GM18868 (cell line): ENCODE results near the gene BAZ2B.
A peak's percentile ranks its signal among the peaks of the same experiment; 100 is the strongest.

Experiments
- ATAC-seq: cut with Tn5 transposase; IDR thresholded peaks from one replicate; pipeline ENCODE4 v1.9.1; 2021; ENCODE audit warnings: mild to moderate bottlenecking, moderate library complexity; ENCODE audit not compliant: unreplicated experiment

BAZ2B gene

DNA sequence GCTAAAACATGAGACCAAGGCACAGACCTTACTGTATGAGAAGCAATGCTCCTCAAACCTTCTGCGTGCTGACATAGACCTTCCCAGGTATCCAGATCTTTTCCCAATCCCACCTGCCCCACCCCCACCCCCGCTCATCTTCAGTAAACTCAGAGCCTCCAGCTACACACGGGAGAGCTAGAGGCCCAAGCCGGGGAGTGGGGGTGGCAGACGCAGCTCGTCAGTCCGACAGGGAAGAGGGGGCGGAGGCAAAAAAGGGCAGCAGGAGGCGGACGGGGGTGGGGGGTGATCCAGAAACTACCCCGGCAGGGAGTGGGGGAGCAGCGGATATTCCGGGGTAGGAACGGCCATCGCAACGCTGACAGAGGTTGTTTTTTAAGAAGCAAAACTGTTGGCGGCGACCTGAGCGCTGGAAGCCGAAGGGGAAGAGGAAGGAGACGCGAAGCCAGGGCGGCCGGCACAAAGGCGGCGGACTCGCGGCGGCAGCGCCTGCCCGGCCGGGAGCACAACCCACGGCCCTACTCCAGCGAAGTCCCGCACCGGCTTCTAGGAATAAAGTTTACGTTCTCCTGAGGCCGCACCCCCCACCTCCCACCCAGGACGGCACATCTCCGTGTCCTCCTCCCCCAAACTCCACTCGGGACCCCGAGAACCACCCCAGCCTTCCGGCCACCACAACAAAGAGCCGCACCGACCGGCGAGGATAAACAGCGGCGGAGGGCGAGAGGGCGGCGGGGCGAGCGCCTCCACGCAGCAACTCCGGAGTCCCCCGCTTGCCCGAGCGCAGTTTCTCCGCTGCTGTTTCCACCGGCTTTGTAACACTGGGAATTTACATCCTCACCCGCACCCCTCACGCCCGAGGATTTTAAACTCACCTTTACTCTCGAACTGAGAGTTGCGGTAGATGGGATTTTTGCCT lies 722 bp downstream of the BAZ2B start:
- ATAC-seq: peak; percentile 68

DNA sequence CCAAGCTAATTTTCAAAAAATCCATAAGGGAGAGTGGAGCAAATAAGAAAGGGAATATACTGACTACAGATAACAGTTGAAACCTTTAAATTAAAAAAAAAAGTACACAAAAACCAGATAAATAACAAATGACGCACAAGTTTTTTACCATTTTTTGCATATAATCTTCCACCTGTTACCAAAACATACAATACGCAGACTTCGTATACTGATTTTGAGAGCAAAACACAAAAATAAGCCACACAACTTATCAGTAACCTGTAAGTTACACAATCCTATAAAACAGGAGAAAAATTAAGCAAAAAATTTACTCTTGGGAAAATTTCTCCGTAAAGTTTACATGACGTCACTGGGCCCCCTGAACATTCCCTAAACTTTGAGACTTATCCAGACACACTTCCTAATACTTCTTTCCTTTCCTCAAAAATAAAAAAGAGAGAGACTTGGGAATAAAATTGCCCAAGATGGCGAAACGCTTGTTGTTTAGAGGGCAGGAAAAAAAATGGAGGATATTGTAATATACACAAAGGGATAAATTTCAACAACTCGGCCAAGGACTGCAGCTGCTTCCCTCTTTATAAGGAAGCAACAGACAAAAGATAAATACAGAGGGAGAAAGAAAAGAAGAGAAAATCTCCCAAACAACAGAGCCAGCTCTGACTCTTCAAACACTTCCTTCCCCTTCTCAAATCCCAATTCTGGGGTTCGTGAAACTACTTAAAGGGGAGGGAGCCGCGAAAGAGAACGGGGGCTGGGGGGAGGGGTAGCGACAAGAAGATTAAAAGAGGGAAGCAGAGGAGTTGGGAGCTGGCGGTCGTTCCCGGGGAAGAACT lies 1.6 kb downstream of the BAZ2B start:
- ATAC-seq: peak; percentile 5

DNA sequence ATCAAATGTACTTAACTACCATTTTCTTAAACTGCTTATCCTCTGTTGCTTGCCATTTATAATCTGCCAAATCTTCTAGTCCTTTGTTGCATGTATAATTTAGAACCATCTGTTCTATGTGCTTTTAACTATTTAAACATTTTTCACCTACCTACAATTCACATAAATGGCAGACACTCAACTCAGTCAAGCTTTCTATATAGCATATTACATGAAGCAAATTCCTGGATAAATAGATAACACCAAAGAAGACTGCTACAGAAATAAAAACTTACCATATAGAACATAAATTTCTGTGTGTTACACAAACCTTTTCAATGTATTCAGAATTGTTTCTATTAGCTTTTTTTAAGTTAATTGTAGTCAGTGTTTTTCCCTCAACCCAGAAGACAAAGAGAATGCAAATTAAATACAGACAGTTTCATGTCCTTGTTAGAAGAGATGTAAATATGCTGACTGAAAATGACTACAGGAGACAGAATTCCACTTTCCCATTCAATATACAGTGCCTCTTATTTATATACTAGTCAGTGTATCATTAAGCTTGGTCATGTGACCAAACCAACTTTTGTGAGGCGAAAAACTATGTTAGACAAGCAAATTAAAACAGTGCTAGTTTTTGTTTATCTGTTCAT lies 2.6 kb downstream of the BAZ2B start:
- ATAC-seq: no peak

DNA sequence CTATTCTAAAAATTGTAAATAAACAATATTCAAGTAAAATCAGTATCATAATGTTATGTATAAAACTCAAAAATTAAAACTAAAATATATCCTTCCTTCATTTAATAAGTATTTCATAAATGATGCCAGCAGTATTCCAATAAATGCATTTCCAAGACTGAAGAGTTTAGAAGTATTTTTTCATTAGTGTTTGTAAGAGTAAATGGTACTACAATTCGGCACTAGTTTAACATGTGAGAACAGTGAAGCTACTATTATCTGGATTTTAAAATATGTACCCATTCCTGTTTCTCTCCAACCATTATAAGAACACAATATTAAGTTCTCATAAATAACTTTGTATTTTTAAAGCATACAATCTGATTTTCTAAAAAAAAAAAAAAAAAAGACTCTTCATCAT lies 3.3 kb downstream of the BAZ2B start:
- ATAC-seq: no peak

DNA sequence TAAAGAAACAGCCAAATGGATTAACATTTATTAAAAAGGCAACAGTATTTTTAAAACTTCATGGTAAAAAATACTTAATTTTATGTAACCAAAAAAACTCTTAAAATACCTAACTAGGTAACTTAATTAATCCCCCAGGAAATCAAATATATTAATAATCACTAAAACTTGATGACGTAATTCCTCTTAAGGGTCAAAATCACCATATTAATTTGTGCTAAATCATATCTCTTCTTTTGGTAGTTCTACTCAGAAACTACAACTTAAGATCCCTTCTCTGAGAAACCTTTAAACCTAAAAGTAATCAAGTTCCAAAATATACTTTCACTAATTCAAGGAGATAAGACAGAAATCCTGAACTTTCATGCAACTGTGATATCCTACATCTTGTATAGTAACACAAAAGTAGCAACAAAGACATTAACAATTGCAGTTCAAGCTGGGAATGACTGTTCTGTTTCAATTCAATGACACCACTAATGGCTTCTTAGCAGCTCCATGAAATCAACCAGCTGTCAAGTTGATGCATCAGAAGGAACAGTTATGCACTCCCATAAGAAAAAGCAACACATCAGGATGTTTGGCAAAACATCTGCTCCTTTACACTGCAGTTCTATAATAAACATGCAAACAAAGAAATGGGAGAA lies 4.0 kb downstream of the BAZ2B start:
- no peak for ATAC-seq

DNA sequence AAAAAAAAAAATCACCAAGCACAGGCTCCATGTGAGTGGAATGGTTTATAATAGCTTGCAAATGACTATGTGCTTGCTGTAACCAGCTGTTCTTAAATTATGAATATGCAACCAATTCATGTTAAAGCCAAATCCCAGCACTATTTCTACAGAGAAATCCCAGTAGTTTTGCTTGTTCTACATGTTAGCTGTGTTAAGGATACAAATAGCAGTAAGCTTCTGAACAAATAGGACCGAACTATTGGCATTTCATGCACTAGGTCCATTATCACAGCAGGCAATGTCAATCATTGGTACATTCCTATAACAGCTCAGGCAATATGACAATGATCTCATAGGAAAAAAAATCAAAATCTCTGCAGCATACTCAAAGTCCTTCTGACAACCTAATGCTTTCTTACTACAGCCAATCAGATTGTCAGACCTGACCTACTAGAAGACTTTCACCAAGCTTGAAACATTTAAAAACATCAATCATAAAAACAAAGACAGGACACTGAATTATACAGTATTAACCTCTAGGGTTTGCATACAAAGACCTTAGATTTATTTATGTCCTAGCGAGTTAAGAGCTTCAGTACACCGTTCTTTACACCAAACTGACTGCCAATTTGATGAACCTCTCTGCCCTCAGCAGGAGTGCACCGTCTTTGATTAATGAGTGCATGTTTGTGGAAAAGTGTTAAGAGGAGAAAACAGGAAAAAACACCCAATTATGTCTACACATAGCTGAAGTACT lies 6.4 kb downstream of the BAZ2B start:
- no peak for ATAC-seq

DNA sequence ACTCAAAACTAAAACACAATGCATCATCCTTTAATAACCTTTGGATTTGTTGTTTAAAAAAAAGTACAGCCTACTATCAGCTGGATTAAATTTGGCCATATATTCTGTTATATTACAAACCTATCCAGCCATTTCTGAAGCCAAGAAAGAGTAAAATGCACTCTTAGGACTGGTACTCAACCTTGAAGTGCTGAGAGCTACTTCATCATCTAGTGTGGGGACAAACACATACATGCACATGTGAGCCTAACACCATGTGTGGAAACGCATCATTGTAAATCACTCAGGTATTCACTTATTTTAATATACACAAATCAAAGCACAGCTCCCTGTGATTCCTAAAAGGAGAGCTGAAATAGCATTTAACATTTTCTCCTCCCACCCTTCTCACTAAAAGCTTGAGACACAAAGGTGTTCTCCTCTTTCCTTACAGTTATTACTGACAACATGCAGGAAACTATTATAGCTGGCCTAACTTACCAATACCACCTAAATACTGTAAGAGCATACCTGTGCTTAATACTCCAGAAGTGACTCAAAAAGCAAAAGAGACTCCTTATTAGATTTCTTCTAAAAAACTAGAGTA lies 7.5 kb downstream of the BAZ2B start:
- ATAC-seq: no peak

DNA sequence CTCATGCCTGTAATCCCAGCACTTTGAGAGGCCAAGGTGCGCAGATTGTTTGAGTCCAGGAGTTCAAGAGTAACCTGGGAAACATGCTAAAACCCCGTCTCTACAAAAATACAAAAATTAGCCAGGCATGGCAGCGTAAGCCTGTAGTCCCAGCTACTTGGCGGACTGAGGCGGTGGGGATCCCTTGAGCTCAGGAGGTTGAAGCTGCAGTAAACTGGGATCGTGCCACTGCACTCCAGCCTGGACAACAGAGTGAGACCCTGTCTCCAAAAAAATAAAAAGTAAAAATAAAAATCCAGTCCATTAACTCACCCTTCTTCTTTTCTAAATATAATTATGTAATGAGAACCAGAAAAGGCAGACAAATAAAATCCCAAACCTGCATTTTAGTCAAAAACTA lies 8.2 kb downstream of the BAZ2B start:
- ATAC-seq: no peak

DNA sequence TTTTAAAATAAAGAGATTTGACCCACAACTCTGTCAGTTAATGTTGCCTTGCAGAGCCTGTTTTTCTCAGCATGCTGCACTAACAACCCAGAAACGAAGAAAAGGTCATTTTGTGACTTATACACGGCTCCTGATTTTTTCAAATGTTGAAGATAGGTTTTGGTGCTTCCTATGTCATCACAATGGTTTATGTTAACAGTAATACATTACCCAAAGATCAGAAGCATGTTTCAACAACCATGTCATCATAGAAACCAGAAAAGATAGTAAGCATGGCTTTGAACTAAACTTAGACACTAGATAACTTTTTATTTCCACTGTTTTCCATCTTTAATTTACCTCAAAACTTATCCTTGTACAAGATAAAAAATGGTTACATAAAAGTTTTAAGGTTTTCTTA lies 10.1 kb downstream of the BAZ2B start:
- no peak for ATAC-seq

DNA sequence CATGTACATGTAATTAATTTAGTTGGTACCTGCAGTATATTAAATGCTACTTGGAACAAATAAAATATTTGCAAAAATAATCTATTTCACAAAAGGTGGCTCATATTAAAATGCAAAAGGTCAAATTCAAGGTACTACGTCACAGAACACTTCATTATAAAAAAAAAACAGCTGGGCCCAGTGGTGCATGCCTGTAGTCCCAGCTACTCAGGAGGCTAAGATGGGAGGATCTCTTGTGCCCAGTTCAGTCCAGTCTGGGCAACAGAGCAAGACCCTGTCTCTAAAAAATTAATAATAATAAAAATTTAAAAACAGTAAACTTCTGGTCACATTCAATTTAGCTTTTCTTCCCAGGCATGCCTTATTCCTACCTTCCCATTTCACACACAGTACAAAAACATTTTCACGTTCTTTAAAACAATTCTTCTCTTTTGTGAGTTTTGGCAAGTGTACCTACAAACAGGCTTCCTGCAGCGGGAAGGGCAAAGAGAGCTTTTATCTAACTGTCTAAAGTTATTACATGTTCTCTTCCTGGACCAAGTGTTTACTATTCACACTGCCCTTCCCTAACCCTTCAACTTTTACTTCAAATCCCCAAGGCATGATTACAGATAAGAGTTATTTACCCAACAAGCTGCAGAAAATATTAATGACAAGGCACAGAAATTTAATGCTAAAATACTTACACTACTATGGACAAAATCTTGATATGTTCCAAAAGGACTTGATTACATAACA lies 10.7 kb downstream of the BAZ2B start:
- no peak for ATAC-seq

DNA sequence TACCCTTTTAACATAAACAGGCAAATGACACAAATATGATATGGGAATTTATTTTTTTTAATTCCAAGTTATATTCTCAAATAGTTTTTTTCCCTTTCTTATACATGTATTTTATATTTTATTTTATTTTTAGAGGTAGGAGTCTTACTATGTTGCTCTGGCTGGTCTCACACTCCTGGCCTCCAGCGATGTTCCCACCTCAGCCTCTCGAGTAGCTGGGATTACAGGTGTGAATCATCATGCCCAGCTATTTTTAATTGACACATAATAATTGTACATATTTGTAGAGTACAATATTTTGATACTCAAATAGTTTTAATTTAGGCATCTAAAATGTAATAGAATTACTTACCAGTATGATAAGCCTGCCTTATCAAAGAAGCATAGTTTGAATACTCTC lies 12.2 kb downstream of the BAZ2B start:
- ATAC-seq: no peak

DNA sequence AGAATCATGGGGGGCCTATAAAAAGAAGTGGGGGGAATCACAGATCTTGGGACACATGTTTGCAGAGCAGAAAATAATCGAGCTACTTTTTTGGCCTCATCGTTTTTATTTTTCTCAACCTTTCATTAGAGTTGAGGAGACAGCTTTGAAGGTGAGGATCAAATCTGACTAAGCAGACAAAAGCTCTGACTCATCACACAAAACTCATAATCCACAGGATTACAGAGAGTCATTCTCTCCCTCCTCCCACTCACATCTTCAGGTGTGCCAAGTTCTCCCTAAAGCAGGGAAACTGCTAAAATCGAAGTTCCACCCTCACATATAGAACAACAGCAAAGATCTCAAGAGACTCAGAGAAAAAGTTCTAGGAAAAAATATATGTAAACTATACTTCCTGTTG lies 15.6 kb downstream of the BAZ2B start:
- ATAC-seq: no peak

DNA sequence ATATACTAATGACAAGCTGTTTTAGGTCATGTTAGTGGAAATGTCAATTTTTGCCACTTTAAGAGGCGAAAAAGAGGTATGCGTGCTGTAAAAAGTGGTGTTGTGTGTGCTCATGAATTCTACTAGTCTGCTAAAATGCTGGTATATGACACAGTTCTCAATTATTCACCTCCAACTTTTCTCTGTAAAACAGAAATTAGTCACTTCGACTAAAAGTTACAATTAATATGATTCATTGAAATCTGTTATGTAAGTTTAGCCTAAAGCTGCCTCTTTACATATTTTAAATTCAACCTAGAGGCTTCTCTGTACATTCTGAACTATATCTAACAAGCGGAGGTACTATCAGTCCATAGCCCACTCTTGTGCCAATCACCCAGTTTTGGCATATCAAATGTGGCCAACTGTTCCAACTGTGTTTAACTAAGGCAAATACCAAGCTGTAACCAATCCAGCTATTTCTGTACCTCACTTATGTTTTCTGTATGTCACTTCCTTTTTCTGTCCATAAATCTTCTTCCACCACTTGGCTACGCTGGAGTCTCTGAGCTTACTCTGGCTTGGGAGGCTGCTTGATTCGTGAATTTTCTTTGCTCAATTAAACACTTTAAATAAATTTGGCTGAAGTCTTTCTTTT lies 20.8 kb downstream of the BAZ2B start:
- ATAC-seq: no peak

DNA sequence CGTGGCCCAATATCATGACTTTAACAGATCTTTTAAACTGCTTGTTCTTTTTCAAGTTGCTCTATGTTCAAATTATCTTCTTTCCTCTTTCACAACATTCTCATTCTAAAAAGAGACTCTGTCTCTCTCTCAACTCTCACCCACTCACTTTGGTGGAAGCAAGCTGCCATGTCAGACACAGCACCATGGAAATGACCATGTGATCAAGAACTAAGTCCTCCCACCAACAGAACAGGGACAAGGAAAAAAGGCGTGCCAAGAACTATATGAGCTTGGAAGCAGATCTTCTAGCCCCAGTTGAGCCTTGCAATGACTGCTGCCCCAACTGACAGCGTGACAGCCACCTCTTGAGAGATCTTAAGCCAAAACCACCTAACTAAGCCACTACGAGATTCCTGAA lies 23.9 kb downstream of the BAZ2B start:
- no peak for ATAC-seq

DNA sequence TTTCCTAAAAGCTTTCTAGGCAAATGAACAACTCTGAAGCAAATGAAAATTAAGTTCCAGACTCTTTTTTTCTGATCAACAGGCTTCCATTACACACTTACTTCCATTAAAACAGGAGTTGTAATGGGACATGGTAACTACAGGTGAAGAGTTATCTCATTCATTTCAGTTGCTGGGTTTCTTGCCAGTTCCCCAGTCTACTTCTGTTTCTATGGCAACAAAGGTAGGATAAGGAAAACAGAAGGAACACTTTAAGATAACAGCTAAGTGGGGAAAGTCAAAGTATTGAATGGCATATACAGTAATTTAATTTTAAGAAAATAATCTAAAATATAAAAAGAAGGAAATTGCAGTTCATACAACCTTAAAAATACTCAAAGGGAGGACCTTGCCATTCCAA lies 25.1 kb downstream of the BAZ2B start:
- no peak for ATAC-seq

DNA sequence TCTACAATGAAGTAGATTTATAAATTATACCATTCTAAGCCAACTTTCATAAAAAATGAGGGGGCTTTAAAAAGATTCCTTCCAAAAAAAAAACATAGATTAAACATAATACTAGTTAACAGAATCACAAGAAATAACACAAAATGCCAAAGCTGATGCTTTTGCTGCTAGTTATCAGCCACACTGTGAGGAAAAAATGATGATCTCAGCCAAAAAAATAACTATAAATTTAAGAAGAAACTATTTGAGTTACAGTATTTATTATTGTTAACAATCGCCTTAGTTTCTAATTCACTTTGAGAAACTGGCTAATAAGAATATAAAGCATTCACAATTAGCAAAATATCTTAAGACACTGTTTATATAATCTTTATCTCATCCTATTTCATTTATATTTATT lies 27.1 kb downstream of the BAZ2B start:
- ATAC-seq: no peak

DNA sequence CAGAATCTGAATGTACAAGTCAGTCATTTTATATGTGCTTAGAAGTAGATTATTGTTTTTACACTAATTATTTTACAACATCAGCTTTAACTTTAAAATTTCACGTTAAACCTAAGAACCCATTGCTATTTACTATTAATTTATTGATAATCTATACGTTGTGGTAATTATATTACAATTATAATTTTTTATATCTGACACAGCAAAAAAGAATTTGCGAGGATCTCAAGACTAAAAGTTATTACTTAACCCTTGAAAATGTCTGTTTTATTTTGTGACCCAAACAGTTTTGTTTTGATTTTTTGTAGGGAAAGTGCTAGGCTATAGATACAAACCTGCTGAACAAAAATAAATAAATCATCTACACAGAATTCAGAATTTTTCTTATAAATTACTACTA lies 30.3 kb downstream of the BAZ2B start:
- no peak for ATAC-seq

DNA sequence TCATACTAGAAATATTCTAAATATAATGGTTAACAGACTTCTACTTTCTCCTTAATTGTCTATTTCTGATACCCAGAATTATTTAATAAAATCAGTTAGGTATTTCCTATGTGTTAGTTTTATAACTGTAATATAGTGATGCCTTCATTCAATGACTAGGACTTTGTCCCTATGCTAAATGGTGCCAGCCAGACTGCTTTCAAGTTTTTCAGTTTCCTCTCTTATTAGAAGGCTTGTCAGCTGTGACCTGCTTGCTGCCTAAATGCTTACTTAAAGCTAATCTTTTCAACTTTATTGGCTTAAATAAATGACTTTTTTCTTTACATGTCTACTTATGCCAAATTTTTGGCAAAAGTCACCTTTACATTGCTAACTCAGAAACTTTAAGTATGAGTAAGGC lies 30.7 kb downstream of the BAZ2B start:
- ATAC-seq: no peak

DNA sequence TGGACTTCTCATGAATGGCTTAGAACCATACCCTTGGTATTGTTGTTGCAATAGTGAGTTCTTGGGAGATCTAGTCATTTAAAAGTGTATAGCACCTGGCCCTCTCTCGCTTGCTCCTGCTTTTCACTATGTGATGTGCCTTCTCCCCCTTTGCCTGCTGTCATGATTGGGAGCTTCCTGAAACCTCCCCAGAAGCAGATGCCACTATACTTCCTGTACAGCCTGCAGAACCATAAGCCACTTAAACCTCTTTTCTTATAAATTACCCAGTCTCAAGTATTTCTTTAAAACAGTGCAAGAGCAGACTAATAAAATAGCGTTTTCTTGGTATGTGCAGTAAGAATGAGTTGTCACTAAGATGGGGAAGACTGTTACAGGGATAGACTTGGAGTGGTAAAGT lies 31.6 kb downstream of the BAZ2B start:
- ATAC-seq: no peak
